Natural killer cell (primary cell): Measurements from ENCODE around the gene FAM222B. TPM values are rescaled to one million over a fixed set of nuclear protein-coding genes. Genes with fewer than 3 reads are reported as not detected.

Source experiments
- ATAC-seq, 3 donors: fragments of 150-1000 bp in 2 of 3; fragments of 200-7000 bp in 1 of 3; cut with Tn5 transposase; 1 replicate in 1 of 3; 2 replicates in 2 of 3; pipeline ENCODE4 v1.10.0; 2021; ENCODE audit warnings: mild to moderate bottlenecking in 2 of 3, moderate library complexity in 2 of 3
- DNase-seq, 2 donors: peaks; one replicate each; pipeline versions ENCODE4 v3.0.0 to v3.0.0-alpha.2; 2013 to 2021; ENCODE audit warnings: mixed read lengths in 1 of 2
- H3K27ac ChIP-seq: one replicate; pipeline ENCODE4 v1.5.1; 2013; ENCODE audit warnings: mild to moderate bottlenecking, low read length
- H3K27me3 ChIP-seq: one replicate; pipeline ENCODE4 v1.6.1; 2013; ENCODE audit warnings: low read length; ENCODE audit not compliant: control insufficient read depth, insufficient read depth
- H3K36me3 ChIP-seq: one replicate; pipeline ENCODE4 v1.6.1; 2013; ENCODE audit warnings: low read length; ENCODE audit not compliant: control insufficient read depth, insufficient read depth
- H3K4me1 ChIP-seq: one replicate; pipeline ENCODE4 v1.6.1; 2013; ENCODE audit warnings: low read length; ENCODE audit not compliant: control insufficient read depth, insufficient read depth
- H3K4me3 ChIP-seq: one replicate; pipeline ENCODE4 v1.5.1; 2013; ENCODE audit warnings: low read length
- H3K9me3 ChIP-seq: one replicate; pipeline ENCODE4 v1.6.1; 2013; ENCODE audit warnings: low read length; ENCODE audit not compliant: control insufficient read depth, insufficient read depth
- H3K27ac Mint-ChIP-seq, 2 donors: one replicate each; pipeline ENCODE4 v1.8.0; 2022; ENCODE audit warnings: mild to moderate bottlenecking in 2 of 2, mixed read lengths in 2 of 2, moderate library complexity in 1 of 2
- H3K27me3 Mint-ChIP-seq, 2 donors: one replicate each; pipeline ENCODE4 v1.8.0; 2022; ENCODE audit warnings: low read depth in 2 of 2, mixed read lengths in 2 of 2
- H3K36me3 Mint-ChIP-seq: one replicate; pipeline ENCODE4 v1.8.0; 2022; ENCODE audit warnings: mixed read lengths
- H3K4me1 Mint-ChIP-seq, 2 donors: one replicate each; pipeline ENCODE4 v1.8.0; 2022; ENCODE audit warnings: mixed read lengths in 2 of 2
- H3K4me3 Mint-ChIP-seq: one replicate; pipeline ENCODE4 v1.8.0; 2022; ENCODE audit warnings: mild to moderate bottlenecking, moderate library complexity, mixed read lengths
- H3K9me3 Mint-ChIP-seq, 2 donors: one replicate each; pipeline ENCODE4 v1.8.0; 2022; ENCODE audit warnings: mixed read lengths in 2 of 2
- CTCF ChIP-seq: fragments of 200-600 bp; IDR thresholded peaks from one replicate; pipeline ENCODE4 v1.8.0; 2022; ENCODE audit warnings: antibody characterized with exemption
- WGBS: methylation state at CpG from one replicate; pipeline ENCODE4 v1.1.7; 2013; ENCODE audit warnings: missing lambda C conversion rate; ENCODE audit not compliant: insufficient coverage; 5-methylcytosine and 5-hydroxymethylcytosine counted together
- intact Hi-C: fragments of 100-400 bp; cut with micrococcal nuclease; formaldehyde crosslinking; loops from one replicate; pipeline ENCODE4 v1.14.2; 2022
- total RNA-seq, 4 donors: library from RNA; stranded (reverse); fragments of 120-200 nt in 1 of 4; gene quantifications; one replicate each; pipeline versions ENCODE4 v1.2.3 to v1.2.4, GENCODE V29; 2013 to 2022

The FAM222B gene
- total RNA-seq, 3 donors from 2014 or later (not counting 1 experiment from before 2014, with no cell fraction given) = 16.9 to 26.0 (median 20.0) TPM

GRCh38 chr17:28889996-28890395, 47.4 kb upstream of the FAM222B start:
- Mint-ChIP-seq H3K9me3 (no peaks in the 10 kb centered on the region), H3K27me3 (no peaks in the 10 kb centered on the region), H3K27ac (no peak overlapping the region), H3K36me3 (no peaks in the 10 kb centered on the region), H3K4me3 (no peak overlapping the region), H3K4me1 (peaks cover 41 to 44% of the 10 kb centered on the region in 2 donors)
- Histone ChIP-seq H3K4me3 (no peak overlapping the region), H3K4me1 (peaks cover 45% of the 10 kb centered on the region), H3K36me3 (peaks cover 23% of the 10 kb centered on the region), H3K27ac (no peak overlapping the region), H3K27me3 (no peaks in the 10 kb centered on the region), H3K9me3 (no peaks in the 10 kb centered on the region)
- no peak for TF ChIP-seq CTCF
- ATAC-seq (no peak), DNase-seq (no peak)
- WGBS = 80% methylated on average over 5 of the region's 5 CpGs
- intact Hi-C loops = loop anchor here (10.0 kb wide), 1 partner anchor 45 kb away; the partner anchor contains the start of gene FAM222B

DNA sequence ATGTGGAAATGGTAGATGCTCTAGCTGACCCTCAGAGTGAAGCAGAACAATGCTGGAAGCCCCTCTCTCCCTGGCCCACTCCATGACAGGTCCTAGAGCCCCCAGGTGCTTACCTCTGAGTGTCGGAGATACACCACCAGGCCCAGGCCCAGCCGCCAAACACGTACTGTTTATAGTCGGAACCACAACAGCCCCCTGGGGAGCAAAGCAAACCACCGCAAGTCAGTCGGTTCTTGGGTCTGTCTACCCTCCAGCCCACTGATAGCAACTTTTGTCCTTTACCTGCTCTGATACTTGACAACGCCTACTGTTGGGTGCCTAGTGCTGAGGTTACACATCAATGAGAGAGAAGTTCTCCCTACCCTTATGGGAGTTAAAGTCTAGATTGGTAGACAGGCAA, 46.2 kb upstream of the FAM222B start:
- DNase-seq (no peak), ATAC-seq (no peak)
- Mint-ChIP-seq H3K27ac (no peak overlapping the region), H3K36me3 (no peaks in the 10 kb centered on the region), H3K27me3 (no peaks in the 10 kb centered on the region), H3K4me1 (peaks cover 40 to 46% of the 10 kb centered on the region in 2 donors), H3K4me3 (no peak overlapping the region), H3K9me3 (no peaks in the 10 kb centered on the region)
- no peak overlapping the region for H3K27ac ChIP-seq
- TF ChIP-seq CTCF = no peak
- H3K27me3 ChIP-seq = no peaks in the 10 kb centered on the region
- no peaks in the 10 kb centered on the region for H3K9me3 ChIP-seq
- H3K4me3 ChIP-seq = no peak overlapping the region
- intact Hi-C loops = no loop called here
- peaks cover 34% of the 10 kb centered on the region for H3K36me3 ChIP-seq
- WGBS = 74% methylated on average over 6 of the region's 7 CpGs
- H3K4me1 ChIP-seq = peaks cover 34% of the 10 kb centered on the region

- H3K4me1 ChIP-seq = peaks cover 25% of the 10 kb centered on the region
- H3K36me3 ChIP-seq = peaks cover 43% of the 10 kb centered on the region
- intact Hi-C loops = no loop called here
- DNase-seq (no peak), ATAC-seq (no peak)
- no peak for TF ChIP-seq CTCF
- Mint-ChIP-seq H3K9me3 (no peaks in the 10 kb centered on the region), H3K4me1 (peaks cover 32 to 37% of the 10 kb centered on the region in 2 donors), H3K36me3 (no peaks in the 10 kb centered on the region), H3K4me3 (no peak overlapping the region), H3K27ac (no peak overlapping the region), H3K27me3 (no peaks in the 10 kb centered on the region)
- no peaks in the 10 kb centered on the region for H3K27me3 ChIP-seq
- 87% methylated on average over 10 of the region's 12 CpGs for WGBS
- H3K4me3 ChIP-seq = no peak overlapping the region
- H3K9me3 ChIP-seq = no peaks in the 10 kb centered on the region
- H3K27ac ChIP-seq = no peak overlapping the region
These were observed 45.4 kb upstream of the FAM222B start for GRCh38 chr17:28887871-28888471.

GRCh38 chr17:28885951-28886350, 43.4 kb upstream of the FAM222B start:
- H3K36me3 Mint-ChIP-seq = no peaks in the 10 kb centered on the region
- intact Hi-C loops = no loop called here
- no peak overlapping the region for H3K4me3 ChIP-seq
- no peaks in the 10 kb centered on the region for H3K9me3 ChIP-seq
- no peak overlapping the region for H3K4me3 Mint-ChIP-seq
- 96% methylated on average over 10 of the region's 10 CpGs for WGBS
- H3K27ac ChIP-seq = no peak overlapping the region
- no peaks in the 10 kb centered on the region for H3K27me3 ChIP-seq
- no peaks in the 10 kb centered on the region for H3K9me3 Mint-ChIP-seq
- H3K4me1 Mint-ChIP-seq = peaks cover 16 to 23% of the 10 kb centered on the region in 2 donors
- TF ChIP-seq CTCF = no peak
- DNase-seq (no peak), ATAC-seq (no peak)
- H3K27me3 Mint-ChIP-seq = no peaks in the 10 kb centered on the region
- peaks cover 60% of the 10 kb centered on the region for H3K36me3 ChIP-seq
- no peak overlapping the region for H3K27ac Mint-ChIP-seq
- H3K4me1 ChIP-seq = peaks cover 13% of the 10 kb centered on the region
